HFFc6 (cell line): ENCODE measurements around the gene THBS3. TPM values are rescaled to one million over a fixed set of nuclear protein-coding genes. Genes with fewer than 3 reads are reported as not detected.
"Not testable (repeated sequence)": the region's sequence is repeated elsewhere in the genome, so short reads cannot be mapped to it uniquely, and the experiment has no call there.

Experiments used
- DNase-seq: peaks from one replicate; pipeline ENCODE4 v3.0.0-alpha.2; 2018
- H3K27ac Mint-ChIP-seq: 2 replicates; pipeline ENCODE4 v1.8.0; 2020; ENCODE audit warnings: mild to moderate bottlenecking, mixed read lengths
- H3K27me3 Mint-ChIP-seq: 2 replicates; pipeline ENCODE4 v1.8.0; 2021; ENCODE audit warnings: mild to moderate bottlenecking, moderate library complexity, mixed read lengths; ENCODE audit not compliant: insufficient read depth
- H3K36me3 Mint-ChIP-seq: 2 replicates; pipeline ENCODE4 v1.8.0; 2021; ENCODE audit warnings: low read depth, mixed read lengths
- H3K4me1 Mint-ChIP-seq: 2 replicates; pipeline ENCODE4 v1.8.0; 2020; ENCODE audit warnings: low read depth, mixed read lengths
- H3K4me3 Mint-ChIP-seq: 2 replicates; pipeline ENCODE4 v1.8.0; 2020; ENCODE audit warnings: mild to moderate bottlenecking, moderate library complexity, mixed read lengths
- H3K9me3 Mint-ChIP-seq: 2 replicates; pipeline ENCODE4 v1.8.0; 2020; ENCODE audit warnings: mild to moderate bottlenecking, mixed read lengths
- CTCF ChIP-seq: fragments of 200-600 bp; sonication (generic); IDR thresholded peaks from 2 replicates; pipeline ENCODE4 v1.5.0; 2021; ENCODE audit warnings: antibody characterized with exemption, mild to moderate bottlenecking
- total RNA-seq, 6 experiments: library from RNA; stranded (reverse); fragmentation: NEBNext Ultra II Directional; extraction: Animal tissue kit (Norgen Biotek cat#: 25700); gene quantifications; 2 replicates in 1 of 6; 3 replicates in 5 of 6; pipeline ENCODE4 v1.2.3, GENCODE V29; 2021

The THBS3 gene
- total RNA-seq, 6 experiments from 2014 or later, result 13.9 to 20.3 (median 16.9) TPM

GRCh38 chr1:155219592-155220031 is 11.9 kb upstream of the THBS3 start:
- Mint-ChIP-seq H3K27me3 (peaks cover 3% of the 10 kb centered on the region), H3K27ac (peak overlapping the region; percentile 52), H3K9me3 (no peaks in the 10 kb centered on the region), H3K4me3 (peak overlapping the region; percentile 42), H3K36me3 (peaks cover 4% of the 10 kb centered on the region; the same call in 1 of the 2 replicates), H3K4me1 (peaks cover 28% of the 10 kb centered on the region)
- DNase-seq, result no peak
- no peak for TF ChIP-seq CTCF

- no peak for TF ChIP-seq CTCF
- peaks cover 3% of the 10 kb centered on the region for H3K27me3 Mint-ChIP-seq
- peaks cover 22% of the 10 kb centered on the region for H3K4me1 Mint-ChIP-seq
- no peaks in the 10 kb centered on the region for H3K9me3 Mint-ChIP-seq
- H3K36me3 Mint-ChIP-seq, result peaks cover 4% of the 10 kb centered on the region; the same call in 1 of the 2 replicates
- H3K27ac Mint-ChIP-seq, result peak overlapping the region; percentile 52
- DNase-seq, result peak; percentile 66
- peak overlapping the region; percentile 42 for H3K4me3 Mint-ChIP-seq
Observed at GRCh38 chr1:155218854-155219591, 11.3 kb upstream of the THBS3 start.

- not testable (repeated sequence) for H3K36me3 Mint-ChIP-seq, H3K27me3 Mint-ChIP-seq, H3K9me3 Mint-ChIP-seq, DNase-seq, H3K4me3 Mint-ChIP-seq, H3K27ac Mint-ChIP-seq
- H3K4me1 Mint-ChIP-seq, result peaks cover 26% of the 10 kb centered on the region
Observed at GRCh38 chr1:155214702-155215101, 7.0 kb upstream of the THBS3 start.

- not testable (repeated sequence) for H3K27ac Mint-ChIP-seq, H3K27me3 Mint-ChIP-seq, H3K36me3 Mint-ChIP-seq, H3K9me3 Mint-ChIP-seq, H3K4me3 Mint-ChIP-seq, DNase-seq
- H3K4me1 Mint-ChIP-seq, result peaks cover 29% of the 10 kb centered on the region
Observed at GRCh38 chr1:155212051-155212440, 4.3 kb upstream of the THBS3 start.

DNA sequence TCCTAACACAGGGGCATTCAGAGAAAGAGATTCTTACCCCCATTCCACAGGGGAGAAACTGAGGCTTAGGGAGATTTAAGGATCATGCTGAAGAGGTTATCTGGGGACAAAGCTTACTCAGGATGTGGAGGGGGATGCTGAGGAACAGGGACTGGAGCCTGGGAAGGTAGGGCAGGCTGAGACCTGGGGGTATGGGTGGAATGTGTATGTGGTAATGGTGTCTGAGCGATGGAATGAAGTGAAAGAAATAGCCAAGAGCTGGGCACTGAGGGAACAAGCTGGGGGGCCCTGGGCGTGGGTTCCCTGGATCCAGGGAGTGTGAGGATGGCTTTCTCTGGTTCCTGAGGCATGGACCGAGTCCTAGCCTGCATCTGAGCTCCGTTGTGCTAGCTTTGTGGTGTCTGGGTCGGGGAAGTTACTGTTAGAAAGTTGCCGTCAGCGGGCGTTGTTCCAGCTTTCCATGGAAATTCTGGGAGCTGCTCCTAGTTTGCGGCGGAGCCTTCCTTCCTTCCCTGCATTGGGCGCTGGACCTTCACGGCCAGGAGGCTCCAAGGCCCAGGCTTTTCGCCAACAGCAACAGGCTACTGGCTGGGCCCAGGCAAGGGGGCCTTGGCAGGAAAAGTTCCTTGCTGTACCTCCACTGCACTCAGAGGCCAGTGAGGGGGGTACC is 3.8 kb upstream of the THBS3 start:
- H3K9me3 Mint-ChIP-seq, H3K36me3 Mint-ChIP-seq, H3K27ac Mint-ChIP-seq, H3K27me3 Mint-ChIP-seq, DNase-seq, H3K4me3 Mint-ChIP-seq: not testable (repeated sequence)
- H3K4me1 Mint-ChIP-seq, result peaks cover 34% of the 10 kb centered on the region

DNA sequence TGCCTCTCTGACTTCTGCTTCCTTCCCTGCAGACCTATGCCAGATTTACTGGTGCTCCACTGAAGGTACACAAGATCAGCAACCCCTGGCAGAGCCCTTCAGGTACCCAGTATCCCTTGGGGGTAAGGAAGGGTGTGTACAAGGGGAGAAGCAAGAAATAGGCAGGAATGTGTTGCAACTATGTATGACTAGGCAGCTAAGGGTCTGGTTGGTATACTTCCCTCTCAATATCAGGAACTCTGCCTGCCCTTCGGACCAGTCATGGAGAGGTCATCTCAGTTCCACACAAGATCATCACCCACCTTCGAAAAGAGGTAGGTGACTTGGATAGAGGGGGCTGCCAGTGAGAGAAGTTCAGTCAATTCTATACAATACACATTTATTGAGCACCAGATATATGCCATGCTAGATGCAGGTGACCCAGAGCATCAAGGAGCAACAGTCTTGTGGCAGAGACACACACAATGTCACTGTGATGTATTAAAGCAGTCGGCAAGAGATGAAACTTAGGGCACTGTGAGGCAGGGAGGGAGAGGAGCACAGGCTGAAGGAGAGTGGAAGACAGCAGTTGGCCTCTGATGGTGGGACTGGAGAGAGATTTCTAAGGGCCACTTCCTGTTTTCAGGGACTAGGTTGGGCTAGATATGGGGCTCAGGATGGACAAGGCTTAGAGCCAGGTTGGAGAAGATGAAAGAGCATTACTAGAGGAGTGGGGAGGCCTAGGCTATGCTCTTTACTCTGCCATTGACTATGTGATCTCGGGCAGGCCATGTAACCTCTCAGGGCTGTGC is 2.8 kb upstream of the THBS3 start:
- no peak for DNase-seq
- Mint-ChIP-seq H3K4me1 (peaks cover 35% of the 10 kb centered on the region), H3K27ac (peak overlapping the region; percentile 99), H3K4me3 (peak overlapping the region; percentile 94; the same call in 1 of the 2 replicates), H3K36me3 (peaks cover 4% of the 10 kb centered on the region; the same call in 1 of the 2 replicates), H3K27me3 (no peaks in the 10 kb centered on the region; the same call in 1 of the 2 replicates), H3K9me3 (no peaks in the 10 kb centered on the region)
- no peak for TF ChIP-seq CTCF
